GM23248 (cell line): ENCODE data around the gene ACRV1.

Source experiments
- EZH2 ChIP-seq: fragments of 200-600 bp; sonication (generic); IDR thresholded peaks from 2 replicates; pipeline ENCODE4 v1.6.1; 2018; ENCODE audit warnings: antibody characterized with exemption, mild to moderate bottlenecking; ENCODE audit not compliant: insufficient read depth, poor library complexity, severe bottlenecking
- EZH2phosphoT487 ChIP-seq: fragments of 200-600 bp; sonication (generic); IDR thresholded peaks from 2 replicates; pipeline ENCODE4 v1.6.1; 2018; ENCODE audit warnings: antibody characterized with exemption, moderate library complexity, mild to moderate bottlenecking, low read depth; ENCODE audit not compliant: insufficient read depth

GRCh38 chr11:125724125-125724524, 43.5 kb upstream of the ACRV1 start:
- TF ChIP-seq EZH2phosphoT487 = no peak
- no peak for TF ChIP-seq EZH2
